ENCODE measurements around the gene LRRC4C.
"Not testable (repeated sequence)": the region's sequence is repeated elsewhere in the genome, so short reads cannot be mapped to it uniquely, and the experiment has no call there.

Gene LRRC4C

DNA sequence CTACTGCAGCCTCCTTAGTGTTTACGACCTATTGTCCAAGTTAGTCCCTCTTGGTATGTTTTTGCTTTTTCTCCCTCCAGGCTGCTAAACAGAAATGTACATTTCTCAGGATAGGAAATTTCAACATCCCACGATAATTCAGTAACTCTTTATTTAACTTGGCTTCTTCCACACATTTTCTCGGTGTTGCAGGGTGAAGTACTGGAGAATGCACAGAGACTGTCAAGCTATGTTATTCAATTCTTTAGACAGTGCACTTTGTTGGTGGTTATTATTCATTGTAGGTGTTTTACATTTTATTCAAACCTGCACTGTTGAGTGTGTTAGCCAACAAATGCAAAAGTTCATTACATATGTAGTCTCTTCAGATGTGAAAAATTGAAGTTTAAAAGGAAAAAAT lies 839.8 kb downstream of the LRRC4C start:
- no peak for DNase-seq

DNA sequence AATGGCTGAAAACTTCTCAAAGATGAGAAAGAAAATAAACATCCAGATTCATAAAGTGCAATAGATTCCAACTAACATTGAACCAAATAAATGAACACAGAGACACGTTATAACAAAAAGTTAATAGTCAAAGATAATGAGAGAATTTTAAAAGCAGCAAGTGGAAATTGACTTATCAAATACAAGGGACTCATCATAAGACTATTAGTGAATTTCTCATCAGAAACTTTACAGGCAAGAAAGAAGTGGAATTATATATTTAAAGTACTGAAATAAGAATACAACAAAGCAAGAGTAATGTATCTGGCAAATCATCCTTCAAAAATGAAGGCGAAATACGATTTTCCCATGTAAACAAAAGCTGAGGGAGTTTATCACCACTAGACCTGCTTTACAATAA lies 852.7 kb downstream of the LRRC4C start:
- DNase-seq = no peak

DNA sequence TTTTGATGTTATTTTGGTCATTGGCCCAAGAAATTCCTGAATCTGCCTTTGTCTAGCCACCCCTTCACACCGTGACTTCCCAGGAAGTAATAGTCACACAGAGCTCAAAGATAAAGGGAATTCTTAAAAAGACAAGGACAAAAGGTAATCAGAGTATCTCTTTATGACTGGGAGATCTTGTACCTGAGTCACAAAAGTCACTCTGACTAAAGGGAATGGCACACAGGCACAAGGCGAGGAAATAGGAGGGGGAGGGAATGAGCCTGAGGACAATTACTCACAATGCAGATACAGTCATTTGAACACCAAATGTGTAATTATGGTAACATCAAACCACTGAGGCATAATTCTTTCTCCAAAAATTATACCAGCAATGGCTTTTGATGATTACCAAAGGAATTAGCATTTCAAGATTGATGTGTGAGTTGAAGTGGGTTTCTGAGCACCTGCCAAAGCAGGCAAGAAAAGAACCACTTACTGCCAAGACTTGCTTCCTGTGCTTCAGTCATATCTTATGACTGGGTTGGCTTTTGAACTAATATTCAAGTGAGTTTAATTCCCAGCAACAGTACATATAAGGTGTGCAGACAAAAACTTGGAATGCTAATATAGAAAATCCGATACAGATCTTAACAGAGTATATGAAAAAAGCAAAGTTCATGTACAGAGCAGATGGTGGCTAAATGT lies 856.4 kb downstream of the LRRC4C start:
- DNase-seq = no peak

DNA sequence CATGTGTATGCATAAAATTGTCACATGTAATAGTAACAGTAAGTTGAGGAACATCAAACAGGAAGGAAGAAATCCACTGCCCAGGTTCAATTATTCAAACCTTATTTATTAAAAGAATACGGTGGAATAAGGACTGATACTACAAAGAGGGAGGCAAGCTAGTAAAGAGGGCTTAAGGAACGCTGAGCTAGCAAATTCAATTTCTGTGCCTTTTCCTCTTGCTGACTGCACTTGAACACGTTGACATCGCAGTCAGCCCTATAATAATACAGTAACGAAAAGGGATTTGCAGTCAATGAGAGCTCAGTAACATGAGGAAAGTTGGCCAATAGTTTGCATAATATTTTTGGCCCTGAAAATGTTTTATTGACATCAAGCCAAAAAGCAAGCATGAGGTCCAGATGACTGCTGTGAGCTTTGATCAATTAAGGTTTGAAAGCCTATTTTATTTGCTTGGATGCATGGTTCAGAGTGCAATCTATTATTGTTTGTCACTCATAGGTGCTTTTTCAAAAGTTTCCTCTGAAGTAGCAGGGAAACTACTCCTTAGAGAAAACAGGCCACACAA lies 861.8 kb downstream of the LRRC4C start:
- DNase-seq = no peak

DNA sequence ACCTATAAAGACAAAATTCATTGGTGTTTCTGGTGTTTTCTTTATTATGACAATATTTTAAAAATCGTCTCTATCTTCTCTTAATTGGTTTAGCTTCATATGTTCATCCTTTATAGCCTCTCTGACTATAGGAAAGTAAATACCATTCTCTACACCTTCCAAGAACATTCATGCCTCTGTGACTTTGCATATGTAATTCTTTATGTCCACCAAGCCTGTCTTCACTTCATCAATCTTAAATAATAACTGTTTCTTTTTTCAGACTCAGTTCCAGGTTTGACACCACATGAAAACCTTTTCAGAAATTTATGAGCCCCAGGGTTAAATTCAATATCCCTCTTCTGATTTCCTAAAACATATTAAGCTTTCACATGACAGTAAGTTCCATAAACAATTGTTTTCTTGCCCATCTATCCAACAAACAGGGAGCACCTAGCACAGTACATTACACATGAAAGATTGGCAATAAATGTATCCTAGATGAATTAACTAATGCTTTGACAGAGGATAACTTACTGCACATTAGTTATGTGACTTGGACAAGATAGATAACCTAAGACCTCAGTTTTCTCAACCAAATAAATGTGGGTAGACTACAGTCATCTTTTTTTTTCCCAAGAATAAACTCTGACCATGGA lies 886.1 kb downstream of the LRRC4C start:
- no peak for DNase-seq

DNA sequence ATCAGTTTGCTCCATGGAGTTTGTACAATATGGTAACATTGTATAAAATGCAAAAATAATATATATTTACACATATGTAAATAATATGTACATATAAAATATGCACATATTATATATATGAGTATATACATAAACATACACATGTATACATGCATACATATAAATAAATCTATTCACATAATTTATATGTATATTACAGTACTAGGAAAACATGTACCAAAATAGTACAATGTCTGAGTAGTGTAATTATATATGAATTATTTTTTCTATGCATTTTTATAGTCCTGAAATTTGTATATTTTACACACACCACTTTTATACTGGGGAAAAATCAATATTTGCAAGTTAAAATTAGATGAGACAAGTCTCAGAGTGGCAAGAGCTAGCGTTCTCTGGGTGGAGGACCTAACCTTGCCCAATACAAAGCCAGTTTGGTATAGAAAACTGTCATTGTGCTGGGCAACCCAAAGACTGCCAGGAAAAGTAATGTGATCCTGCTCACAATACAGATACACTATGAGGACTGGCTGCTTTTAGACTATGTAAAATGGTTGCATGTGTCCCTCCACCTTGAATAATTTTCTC lies 889.4 kb downstream of the LRRC4C start:
- DNase-seq = no peak

DNA sequence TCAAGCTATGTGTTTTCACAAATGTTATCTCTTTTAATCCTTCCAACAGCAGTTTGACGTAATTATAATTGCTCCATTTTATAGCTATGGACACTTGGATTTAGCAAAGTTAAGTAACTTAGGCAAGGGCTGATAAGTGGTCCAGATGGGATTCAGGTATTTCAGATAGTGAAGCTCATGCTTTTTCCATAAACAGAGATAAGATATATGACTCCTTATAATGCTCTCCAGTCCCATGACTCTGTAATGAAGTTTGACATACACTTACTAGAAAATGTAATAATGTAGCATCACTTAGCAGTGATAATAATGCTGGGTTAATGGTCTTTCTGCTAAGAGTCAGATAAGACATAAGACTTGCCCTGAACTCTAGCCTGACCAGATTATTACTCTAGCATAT lies 892.1 kb downstream of the LRRC4C start:
- DNase-seq = no peak

DNA sequence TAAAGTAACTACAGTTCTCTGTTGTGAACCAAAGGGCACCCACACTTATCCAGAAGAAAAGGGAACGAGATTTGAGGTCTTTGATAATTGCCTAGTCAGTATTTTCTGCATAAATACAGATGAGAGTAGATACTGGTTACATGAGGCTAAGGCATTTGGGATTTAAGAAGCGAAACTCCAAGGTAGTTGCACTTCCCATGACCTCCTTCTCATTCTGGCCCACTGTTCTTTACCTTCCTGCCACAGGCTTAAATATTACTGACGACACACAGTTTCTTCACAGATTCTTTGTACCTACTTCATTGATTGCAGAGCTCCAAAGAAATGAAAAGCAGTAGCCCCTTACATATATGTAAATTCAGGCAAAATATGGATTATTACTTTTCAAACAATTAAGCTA lies 915.3 kb downstream of the LRRC4C start:
- no peak for DNase-seq

DNA sequence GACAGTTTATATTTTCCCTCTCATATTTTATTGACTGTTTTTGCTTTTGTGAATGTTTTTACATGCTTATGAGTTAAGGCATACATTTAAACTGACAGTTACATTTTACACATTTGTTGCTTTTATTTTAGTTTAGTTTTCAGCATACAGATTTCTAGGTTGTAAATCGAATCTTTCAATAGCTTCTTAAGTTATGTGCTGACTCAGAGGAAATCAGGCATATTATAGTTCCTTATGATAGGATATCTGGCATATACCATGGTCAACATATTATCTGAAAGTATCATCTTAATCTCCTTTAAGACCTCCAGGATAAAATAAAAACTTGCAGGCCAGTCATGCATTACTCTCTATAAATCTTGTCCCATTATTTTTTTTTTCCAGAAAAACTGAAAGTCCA lies 916.6 kb downstream of the LRRC4C start:
- no peak for DNase-seq

DNA sequence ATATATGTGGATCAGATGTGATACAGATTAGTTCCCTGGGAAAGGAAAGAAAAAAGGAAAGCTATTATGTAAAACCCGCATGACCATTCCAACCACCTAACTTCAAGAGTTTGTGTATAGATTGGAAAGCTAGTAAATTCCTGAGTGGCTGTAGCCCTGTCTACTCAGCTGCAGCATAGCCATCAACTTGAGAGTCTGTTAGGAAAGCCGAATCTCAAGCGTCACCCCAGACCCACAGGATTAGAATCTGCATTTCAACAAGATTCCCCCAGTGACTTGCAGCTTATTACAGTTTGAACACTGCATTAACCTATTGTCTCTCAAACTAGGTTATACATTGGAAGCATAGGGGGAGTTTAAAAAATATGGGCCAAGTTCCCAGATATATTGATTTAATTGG lies 921.7 kb downstream of the LRRC4C start:
- no peak for DNase-seq

DNA sequence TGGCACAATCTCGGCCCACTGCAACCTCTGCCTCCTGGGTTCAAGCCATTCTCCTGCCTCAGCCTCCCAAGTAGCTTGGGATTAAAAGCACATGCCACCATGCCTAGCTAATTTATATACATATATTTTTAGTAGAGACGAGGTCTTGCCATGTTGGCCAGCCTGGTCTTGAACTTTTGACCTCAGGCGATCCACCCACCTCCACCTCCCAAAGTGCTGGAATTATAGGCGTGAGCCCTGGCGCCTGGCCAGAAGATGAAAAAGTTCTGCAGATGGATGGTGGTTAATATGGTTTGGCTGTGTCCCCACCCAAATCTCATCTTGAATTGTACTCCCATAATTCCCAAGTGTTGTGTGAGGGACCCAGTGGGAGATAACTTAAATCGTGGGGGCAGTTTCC lies 937.4 kb downstream of the LRRC4C start:
- not testable (repeated sequence) for DNase-seq

DNA sequence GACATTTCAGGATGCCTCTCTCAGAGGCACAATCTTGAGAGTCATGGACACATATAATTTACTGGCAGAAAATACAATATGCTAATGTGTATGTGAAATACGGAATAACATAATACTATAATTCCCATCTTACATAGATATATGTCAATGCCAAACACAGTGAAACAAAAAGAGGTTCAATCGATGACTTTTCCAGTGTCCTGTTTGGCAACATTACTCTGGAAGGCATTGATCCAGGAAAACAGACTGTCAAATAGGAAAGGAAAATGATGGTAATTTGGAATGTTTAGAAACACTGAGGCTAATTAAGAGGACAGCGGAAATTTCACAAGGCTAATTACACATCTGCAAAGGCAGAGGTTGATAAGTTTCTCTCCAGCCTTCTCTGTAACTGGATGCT lies 942.3 kb downstream of the LRRC4C start:
- DNase-seq = no peak

DNA sequence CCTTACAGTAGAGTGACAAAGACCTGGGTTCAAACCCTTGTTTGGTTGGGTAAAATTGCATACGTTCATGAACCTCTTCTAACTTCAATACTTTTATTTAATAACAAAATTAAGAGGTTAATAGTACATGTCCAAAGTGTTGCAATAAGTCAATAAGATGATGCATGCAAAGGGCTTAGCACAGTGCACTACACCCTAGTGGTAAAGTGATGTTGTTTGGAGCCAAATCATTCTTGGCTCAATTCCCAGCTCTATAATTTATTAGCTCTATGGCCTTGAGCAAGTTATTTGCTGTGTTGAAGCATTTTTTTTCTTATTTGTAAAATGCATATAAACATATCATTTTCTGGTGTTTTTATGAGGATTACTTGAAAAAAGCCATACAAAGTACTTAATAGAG lies 945.3 kb downstream of the LRRC4C start:
- no peak for DNase-seq

DNA sequence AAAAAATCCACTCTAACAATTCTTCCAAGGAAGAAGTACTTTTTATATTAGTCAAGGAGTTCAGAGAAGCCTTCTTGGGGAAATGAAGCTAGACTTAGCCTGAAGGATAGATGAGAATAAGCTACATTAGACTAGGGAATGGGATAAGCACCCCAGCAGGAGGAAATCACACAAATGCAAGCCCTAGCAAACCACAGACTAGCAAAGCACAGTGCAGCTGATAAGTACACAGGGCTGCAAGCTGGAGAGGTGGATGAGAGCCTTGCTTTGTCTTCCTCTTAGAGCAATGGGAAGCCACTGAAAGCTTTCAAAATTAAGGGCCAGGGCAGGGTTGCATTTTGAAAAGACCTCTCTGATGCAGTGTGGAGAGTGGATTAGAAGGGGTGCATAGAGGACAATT lies 946.2 kb downstream of the LRRC4C start:
- DNase-seq = no peak

DNA sequence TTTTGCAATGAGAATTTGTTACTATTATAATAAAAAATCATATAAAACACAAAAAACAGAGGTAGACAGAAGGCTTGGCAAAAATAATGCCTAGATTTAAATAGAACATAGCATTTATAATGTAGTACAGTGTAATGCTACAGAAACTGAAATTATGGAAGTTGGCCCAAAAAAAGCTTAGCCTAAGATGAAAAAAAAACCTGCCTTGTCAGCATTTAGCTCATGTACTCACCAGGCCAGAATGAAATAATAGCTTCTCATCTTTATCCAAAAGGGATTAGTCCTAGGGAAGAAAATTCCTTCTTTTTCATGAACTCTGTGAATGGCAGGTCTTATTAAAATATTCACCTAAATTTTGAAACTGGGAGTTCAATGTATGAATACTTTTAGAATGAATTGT lies 951.1 kb downstream of the LRRC4C start:
- DNase-seq = no peak

DNA sequence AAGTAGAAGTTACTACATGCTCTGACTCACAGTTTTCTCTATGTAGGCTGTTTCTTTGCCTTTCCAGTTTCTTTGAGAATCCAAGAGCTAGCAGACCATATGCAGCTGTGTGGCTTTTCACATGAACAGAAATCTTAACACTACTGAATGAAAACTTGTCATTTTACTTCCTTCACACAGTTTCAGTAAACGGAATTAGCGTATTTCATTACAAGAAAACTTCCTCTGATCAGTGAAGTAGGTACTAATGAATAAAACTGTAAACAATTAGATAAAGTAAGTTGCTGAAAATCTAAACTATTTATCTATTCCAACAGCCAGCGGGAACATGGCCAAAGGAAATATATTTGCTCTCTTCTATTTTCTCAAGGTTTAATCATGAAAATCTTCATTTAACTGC lies 953.2 kb downstream of the LRRC4C start:
- DNase-seq = no peak

DNA sequence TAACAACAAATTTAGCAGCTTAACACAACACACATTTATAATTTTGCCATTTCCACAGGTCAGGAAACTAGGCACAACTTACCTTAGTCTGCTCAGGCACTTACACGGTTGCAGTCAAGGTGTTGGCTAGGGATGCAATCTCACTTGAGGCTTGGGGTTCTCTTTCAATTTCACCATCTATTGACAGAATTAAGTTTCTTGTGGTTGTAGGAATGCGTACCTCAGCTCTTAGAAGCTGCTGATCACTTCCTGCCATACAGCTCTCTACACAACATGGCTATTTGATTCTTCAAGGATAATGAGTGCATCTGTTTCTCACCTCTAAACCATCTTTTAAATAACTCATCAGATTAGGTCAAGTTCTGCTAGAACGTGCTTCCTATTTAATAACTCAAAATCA lies 968.1 kb downstream of the LRRC4C start:
- no peak for DNase-seq

DNA sequence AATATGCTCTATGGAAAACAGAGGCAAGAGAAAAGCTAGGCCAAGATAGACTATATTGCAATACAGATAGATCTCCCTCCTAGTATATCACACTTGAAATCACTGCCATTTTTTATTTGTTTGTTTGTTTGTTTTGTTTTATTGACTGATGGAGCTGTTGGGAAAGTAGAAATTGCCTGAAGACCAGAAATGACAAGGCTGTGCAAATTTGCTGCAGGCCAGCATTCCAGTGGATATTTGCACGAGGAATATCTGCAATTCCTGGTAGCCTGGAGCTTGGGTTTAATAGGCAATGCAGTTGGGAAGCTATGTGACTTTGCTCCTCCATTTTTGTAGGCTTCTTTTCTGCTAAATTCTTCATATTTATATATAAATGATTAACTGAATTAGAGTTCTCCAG lies 991.7 kb downstream of the LRRC4C start:
- DNase-seq = no peak

DNA sequence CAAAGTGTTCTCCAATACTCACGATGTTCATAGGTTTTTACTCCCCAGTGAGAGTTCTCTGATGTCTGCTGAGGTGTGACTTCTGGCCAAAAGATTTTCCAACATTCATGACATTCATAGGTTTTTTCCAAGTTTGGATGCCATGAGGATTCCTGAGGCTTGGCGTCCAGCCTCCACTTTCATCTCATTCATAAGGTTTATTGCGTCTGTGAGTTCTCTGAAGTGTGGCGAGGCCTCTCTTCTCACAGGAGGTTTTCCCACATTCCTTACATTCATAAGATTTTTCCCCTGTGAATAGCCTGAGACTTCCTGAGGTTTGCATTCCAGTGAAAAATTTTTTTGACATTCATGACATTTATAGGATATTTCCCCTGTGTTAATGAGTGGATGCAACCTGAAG lies 1014.1 kb downstream of the LRRC4C start:
- no peak for DNase-seq

DNA sequence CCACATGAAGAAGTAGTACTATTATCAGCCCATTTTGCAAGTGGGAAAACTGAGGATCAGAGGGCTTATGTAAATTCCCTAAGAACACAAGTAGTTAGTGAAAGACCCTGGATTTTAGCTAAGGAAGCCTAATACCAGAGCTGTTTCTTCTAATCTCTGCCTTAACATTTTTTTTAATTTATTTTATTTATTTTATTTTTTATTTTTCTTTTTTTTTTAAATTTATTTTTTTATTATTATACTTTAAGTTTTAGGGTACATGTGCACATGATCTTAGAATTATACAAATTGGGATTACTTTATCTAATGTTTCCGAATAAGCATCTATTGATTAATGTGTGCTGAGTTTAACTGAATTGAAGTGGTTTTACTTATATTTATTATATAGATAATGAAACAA lies 1015.3 kb downstream of the LRRC4C start:
- DNase-seq = no peak

DNA sequence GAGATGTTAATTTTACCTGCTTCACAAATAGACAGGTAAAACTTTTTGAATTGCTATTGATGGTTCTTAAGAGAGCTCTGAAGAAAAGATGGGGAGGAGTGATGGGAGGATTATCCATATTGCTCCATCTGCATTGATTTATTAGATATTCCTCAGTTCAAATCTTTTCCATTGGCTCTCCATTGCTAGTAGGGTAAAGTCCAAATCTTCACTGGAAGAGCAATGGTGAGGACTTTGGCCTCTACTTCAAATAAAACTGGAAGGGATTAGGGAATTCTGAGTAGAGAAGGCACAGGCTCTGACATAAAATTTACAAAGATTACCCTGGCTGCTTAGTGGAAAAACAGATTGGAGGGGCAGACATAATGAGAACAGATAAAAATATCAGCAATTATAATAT lies 1024.1 kb downstream of the LRRC4C start:
- DNase-seq = no peak

DNA sequence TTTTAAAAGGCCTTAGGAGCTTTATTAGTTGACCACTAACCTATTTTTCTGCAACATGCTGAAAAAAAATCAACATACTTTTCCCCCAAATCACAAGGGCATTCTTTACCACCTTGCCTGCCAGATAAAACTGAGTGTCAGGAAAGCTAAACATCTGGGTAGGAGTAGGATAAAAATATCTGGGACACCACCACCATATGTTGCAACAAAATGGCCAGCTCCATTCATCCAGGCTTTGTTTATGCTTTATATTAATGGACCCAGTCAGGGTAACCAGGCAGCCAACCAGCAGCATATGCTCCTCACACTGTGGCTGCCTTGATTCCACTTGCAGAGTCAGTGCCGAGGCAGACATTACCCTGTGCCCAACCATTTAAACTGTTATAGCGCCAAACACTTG lies 1024.5 kb downstream of the LRRC4C start:
- DNase-seq = no peak

DNA sequence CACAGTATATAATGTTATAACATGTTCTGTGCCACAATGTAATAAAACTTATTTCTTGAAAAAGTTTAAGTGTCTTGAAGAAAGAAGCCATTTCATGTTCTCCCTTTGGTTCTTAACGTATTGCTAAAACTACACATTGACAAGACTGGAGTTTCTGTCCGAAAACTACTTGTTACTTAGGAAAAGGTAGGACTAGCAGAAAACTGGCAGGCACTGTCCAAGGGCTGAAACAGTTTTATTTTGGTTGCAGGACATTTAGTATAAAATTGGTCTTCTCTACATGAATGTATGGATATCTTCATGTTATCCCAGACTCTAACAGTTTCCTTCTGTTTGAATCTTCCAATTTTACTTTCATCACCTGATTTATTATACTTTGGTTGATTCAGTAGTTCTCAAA lies 1027.1 kb downstream of the LRRC4C start:
- DNase-seq = no peak

DNA sequence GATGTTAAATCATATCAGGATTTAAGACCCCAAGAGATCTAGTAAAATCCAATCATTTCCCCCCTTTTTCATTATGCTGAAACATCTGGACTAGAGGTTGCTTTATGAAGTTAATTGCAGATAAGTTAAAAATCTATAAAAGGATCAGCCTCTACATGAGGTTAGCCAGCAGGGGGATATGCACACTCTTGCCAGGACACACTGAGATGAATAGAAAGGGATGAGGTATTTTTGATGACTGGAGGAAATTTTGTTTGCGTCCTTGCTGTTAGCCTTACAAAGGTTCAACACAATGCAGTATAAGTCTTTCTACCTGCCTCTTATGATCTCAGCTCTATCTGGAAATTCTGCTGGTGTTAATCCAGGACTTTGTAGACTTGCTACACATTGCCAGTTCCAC lies 1034.3 kb downstream of the LRRC4C start:
- no peak for DNase-seq

Measured in CD4-positive, alpha-beta T cell treated with Interleukin-17A for 1 hour (primary cell).